WTC11 (cell line): ENCODE results near the gene PCNX4. TPM values are rescaled to one million over a fixed set of nuclear protein-coding genes. Genes with fewer than 3 reads are reported as not detected.

Experiments used
- ATAC-seq: fragments of 200-7000 bp; cut with Tn5 transposase; 2 replicates; pipeline ENCODE4 v1.10.0; 2021; ENCODE audit warnings: mild to moderate bottlenecking, moderate library complexity
- CTCF ChIA-PET: fragments of 300-600 bp; sonication (Branson Sonifier 250); formaldehyde crosslinking; loops from one replicate; lab custom pipeline; 2021; ENCODE audit warnings: antibody characterized with exemption; lab: Charles Lee
- POLR2A ChIA-PET: fragments of 350-600 bp; sonication (Branson Sonifier 250); formaldehyde crosslinking; loops from one replicate; lab custom pipeline; 2021; ENCODE audit warnings: antibody characterized with exemption; lab: Charles Lee
- DNase-seq: peaks from one replicate; pipeline ENCODE4 v3.0.0; 2021; ENCODE audit warnings: low spot score
- H3K27ac Mint-ChIP-seq: 2 replicates; pipeline ENCODE4 v1.8.0; 2021; ENCODE audit warnings: mixed read lengths
- H3K27me3 Mint-ChIP-seq: 2 replicates; pipeline ENCODE4 v1.8.0; 2021; ENCODE audit warnings: low read depth, mild to moderate bottlenecking, moderate library complexity, mixed read lengths
- H3K36me3 Mint-ChIP-seq: 2 replicates; pipeline ENCODE4 v1.8.0; 2021; ENCODE audit warnings: mixed read lengths
- H3K4me1 Mint-ChIP-seq: 2 replicates; pipeline ENCODE4 v1.8.0; 2022; ENCODE audit warnings: mixed read lengths
- H3K4me3 Mint-ChIP-seq: 2 replicates; pipeline ENCODE4 v1.8.0; 2021; ENCODE audit warnings: mild to moderate bottlenecking, moderate library complexity, mixed read lengths
- H3K9me3 Mint-ChIP-seq: 2 replicates; pipeline ENCODE4 v1.8.0; 2021; ENCODE audit warnings: mixed read lengths
- ARID4B ChIP-seq: sonication (generic); formaldehyde crosslinking; IDR thresholded peaks from 2 replicates; pipeline ENCODE4 v1.8.0; 2023; ENCODE audit warnings: missing genetic modification reagents, mild to moderate bottlenecking, borderline replicate concordance
- ATF1 ChIP-seq: sonication (generic); formaldehyde crosslinking; IDR thresholded peaks from 2 replicates; pipeline ENCODE4 v1.8.1; 2023; ENCODE audit warnings: mild to moderate bottlenecking, moderate library complexity, missing genetic modification reagents
- ATF2 ChIP-seq: sonication (generic); formaldehyde crosslinking; IDR thresholded peaks from 2 replicates; pipeline ENCODE4 v1.8.1; 2022; ENCODE audit warnings: low read depth, missing genetic modification reagents, borderline replicate concordance
- CBFB ChIP-seq: sonication (generic); formaldehyde crosslinking; IDR thresholded peaks from 2 replicates; pipeline ENCODE4 v1.8.1; 2022; ENCODE audit warnings: mild to moderate bottlenecking, low read depth, missing genetic modification reagents
- CREM ChIP-seq: sonication (generic); formaldehyde crosslinking; IDR thresholded peaks from 2 replicates; pipeline ENCODE4 v1.8.1; 2022; ENCODE audit warnings: mild to moderate bottlenecking, missing genetic modification reagents, moderate library complexity
- EMX1 ChIP-seq: fragments of 250-450 bp; sonication (Bioruptor Pico); IDR thresholded peaks from 2 replicates; pipeline ENCODE4 v1.8.0; 2021; ENCODE audit warnings: mild to moderate bottlenecking
- FOXJ3 ChIP-seq: sonication (generic); formaldehyde crosslinking; IDR thresholded peaks from 2 replicates; pipeline ENCODE4 v1.9.0; 2021; ENCODE audit warnings: missing genetic modification reagents, mild to moderate bottlenecking, borderline replicate concordance
- FOXP4 ChIP-seq: sonication (generic); formaldehyde crosslinking; IDR thresholded peaks from 2 replicates; pipeline ENCODE4 v1.8.0; 2022; ENCODE audit warnings: mild to moderate bottlenecking, missing genetic modification reagents
- GABPB1 ChIP-seq: sonication (generic); formaldehyde crosslinking; IDR thresholded peaks from 2 replicates; pipeline ENCODE4 v1.8.1; 2023; ENCODE audit warnings: mild to moderate bottlenecking, missing genetic modification reagents
- JUN ChIP-seq: sonication (generic); formaldehyde crosslinking; IDR thresholded peaks from 2 replicates; pipeline ENCODE4 v1.8.0; 2023; ENCODE audit warnings: mild to moderate bottlenecking, missing genetic modification reagents
- MXD4 ChIP-seq: fragments of 250-450 bp; sonication (Bioruptor Pico); IDR thresholded peaks from 2 replicates; pipeline ENCODE4 v1.8.0; 2021; ENCODE audit warnings: mild to moderate bottlenecking, moderate library complexity, borderline replicate concordance
- NR2C2 ChIP-seq: sonication (generic); formaldehyde crosslinking; IDR thresholded peaks from 2 replicates; pipeline ENCODE4 v1.8.0; 2022; ENCODE audit warnings: mild to moderate bottlenecking, missing genetic modification reagents
- SMAD3 ChIP-seq: sonication (generic); formaldehyde crosslinking; IDR thresholded peaks from 2 replicates; pipeline ENCODE4 v1.8.0; 2022; ENCODE audit warnings: missing genetic modification reagents, mild to moderate bottlenecking, borderline replicate concordance
- SOX15 ChIP-seq: fragments of 250-450 bp; sonication (Bioruptor Pico); IDR thresholded peaks from 2 replicates; pipeline ENCODE4 v1.9.0; 2021; ENCODE audit warnings: mild to moderate bottlenecking
- USF2 ChIP-seq: sonication (generic); formaldehyde crosslinking; IDR thresholded peaks from 2 replicates; pipeline ENCODE4 v1.8.1; 2023; ENCODE audit warnings: mild to moderate bottlenecking, missing genetic modification reagents, moderate library complexity
- ZNF121 ChIP-seq: sonication (generic); formaldehyde crosslinking; IDR thresholded peaks from 2 replicates; pipeline ENCODE4 v1.8.0; 2023; ENCODE audit warnings: missing genetic modification reagents
- ZNF219 ChIP-seq: sonication (generic); formaldehyde crosslinking; IDR thresholded peaks from 2 replicates; pipeline ENCODE4 v1.8.0; 2023; ENCODE audit warnings: missing genetic modification reagents, mild to moderate bottlenecking, borderline replicate concordance
- total RNA-seq: library from RNA; stranded (reverse); gene quantifications from 3 replicates; pipeline ENCODE4 v1.2.3, GENCODE V29; 2021
- TF ChIP-seq, protein P1 (sequence below): fragments of 250-450 bp; sonication (Bioruptor Pico); IDR thresholded peaks from 2 replicates; pipeline ENCODE4 v1.9.0; 2021; ENCODE audit warnings: moderate library complexity, mild to moderate bottlenecking, inconsistent platforms, borderline replicate concordance
- TF ChIP-seq, protein P2 (sequence below): fragments of 250-450 bp; sonication (Bioruptor Pico); IDR thresholded peaks from 2 replicates; pipeline ENCODE4 v1.8.0; 2021; ENCODE audit warnings: mild to moderate bottlenecking
- TF ChIP-seq, protein P3 (sequence below): fragments of 250-450 bp; sonication (Bioruptor Pico); conservative IDR thresholded peaks from 2 replicates; pipeline ENCODE4 v1.9.0; 2021; ENCODE audit warnings: mild to moderate bottlenecking

PCNX4 gene
- total RNA-seq, 1 experiment from 2014 or later: 31.7 TPM

DNA sequence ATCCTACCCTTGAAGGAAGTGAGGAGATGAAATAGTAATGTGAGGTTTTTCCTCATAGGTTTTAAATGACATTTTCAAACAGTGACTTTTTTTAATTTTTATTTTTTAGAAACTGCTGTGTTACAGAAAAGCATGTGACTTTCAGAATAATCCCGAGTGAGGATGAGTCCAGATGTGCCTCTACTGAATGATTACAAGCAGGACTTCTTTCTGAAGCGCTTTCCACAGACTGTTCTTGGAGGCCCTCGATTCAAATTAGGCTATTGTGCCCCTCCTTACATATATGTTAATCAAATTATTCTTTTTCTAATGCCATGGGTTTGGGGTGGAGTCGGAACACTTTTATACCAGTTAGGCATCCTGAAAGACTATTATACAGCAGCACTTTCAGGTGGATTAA, 15.8 kb downstream of the PCNX4 start:
- CTCF ChIA-PET: no interaction called here
- no peak overlapping the region for H3K4me3 Mint-ChIP-seq
- H3K27me3 Mint-ChIP-seq: no peaks in the 10 kb centered on the region
- TF ChIP-seq NR2C2 (CRISPR knock-in tag) (no peak), ATF2 (CRISPR knock-in tag) (no peak), SOX15 (no peak), ZNF121 (CRISPR knock-in tag) (no peak), ZNF219 (CRISPR knock-in tag) (no peak), CBFB (CRISPR knock-in tag) (no peak), JUN (no peak), ARID4B (no peak), FOXJ3 (CRISPR knock-in tag) (no peak), EMX1 (CRISPR knock-in tag) (no peak), SMAD3 (CRISPR knock-in tag) (no peak), MXD4 (CRISPR knock-in tag) (no peak), ATF1 (CRISPR knock-in tag) (no peak), CREM (CRISPR knock-in tag) (no peak), FOXP4 (CRISPR knock-in tag) (no peak), GABPB1 (CRISPR knock-in tag) (no peak), USF2 (no peak)
- TF ChIP-seq, protein P1, sequence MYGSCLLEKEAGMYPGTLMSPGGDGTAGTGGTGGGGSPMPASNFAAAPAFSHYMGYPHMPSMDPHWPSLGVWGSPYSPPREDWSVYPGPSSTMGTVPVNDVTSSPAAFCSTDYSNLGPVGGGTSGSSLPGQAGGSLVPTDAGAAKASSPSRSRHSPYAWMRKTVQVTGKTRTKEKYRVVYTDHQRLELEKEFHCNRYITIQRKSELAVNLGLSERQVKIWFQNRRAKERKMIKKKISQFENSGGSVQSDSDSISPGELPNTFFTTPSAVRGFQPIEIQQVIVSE: no peak
- TF ChIP-seq, protein P2, sequence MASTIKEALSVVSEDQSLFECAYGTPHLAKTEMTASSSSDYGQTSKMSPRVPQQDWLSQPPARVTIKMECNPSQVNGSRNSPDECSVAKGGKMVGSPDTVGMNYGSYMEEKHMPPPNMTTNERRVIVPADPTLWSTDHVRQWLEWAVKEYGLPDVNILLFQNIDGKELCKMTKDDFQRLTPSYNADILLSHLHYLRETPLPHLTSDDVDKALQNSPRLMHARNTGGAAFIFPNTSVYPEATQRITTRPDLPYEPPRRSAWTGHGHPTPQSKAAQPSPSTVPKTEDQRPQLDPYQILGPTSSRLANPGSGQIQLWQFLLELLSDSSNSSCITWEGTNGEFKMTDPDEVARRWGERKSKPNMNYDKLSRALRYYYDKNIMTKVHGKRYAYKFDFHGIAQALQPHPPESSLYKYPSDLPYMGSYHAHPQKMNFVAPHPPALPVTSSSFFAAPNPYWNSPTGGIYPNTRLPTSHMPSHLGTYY (CRISPR knock-in tag): no peak
- TF ChIP-seq, protein P3, sequence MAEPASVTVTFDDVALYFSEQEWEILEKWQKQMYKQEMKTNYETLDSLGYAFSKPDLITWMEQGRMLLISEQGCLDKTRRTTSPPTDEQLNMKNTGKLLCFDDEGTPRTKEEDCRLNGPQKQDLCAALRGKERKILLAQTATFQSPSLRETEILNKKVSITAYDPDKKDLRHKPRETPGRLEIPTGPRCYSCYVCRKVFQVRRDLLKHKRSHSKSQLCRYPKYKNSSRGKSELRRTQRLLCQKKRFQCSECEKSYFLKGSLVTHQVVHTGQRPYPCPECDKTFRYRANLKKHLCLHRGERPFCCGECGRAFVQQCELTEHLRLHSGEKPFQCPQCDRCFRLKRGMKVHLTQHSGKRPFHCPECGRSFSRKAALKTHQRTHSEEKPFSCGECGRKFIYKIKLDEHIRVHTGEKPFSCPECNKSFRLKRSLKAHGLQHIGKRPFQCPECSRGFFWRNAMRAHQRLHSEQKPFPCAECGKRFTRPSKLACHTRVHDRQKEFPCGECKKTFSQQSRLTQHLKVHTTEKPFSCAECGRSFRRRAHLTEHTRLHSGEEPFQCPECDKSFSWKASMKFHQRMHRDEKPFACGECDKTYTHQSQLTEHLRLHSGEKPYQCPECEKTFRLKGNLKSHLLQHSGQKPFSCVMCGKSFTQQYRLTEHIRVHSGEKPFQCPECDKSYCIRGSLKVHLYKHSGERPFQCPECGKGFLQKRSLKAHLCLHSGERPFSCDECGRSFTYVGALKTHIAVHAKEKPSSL: no peak
- TF ChIP-seq, all 79 proteins: peak for 0
- Mint-ChIP-seq H3K36me3 (peaks cover 22% of the 10 kb centered on the region), H3K27ac (no peak overlapping the region), H3K9me3 (peaks cover 4% of the 10 kb centered on the region), H3K4me1 (peaks cover 13% of the 10 kb centered on the region)
- DNase-seq (no peak), ATAC-seq (no peak)
- POLR2A ChIA-PET: no interaction called here
